Activated gamma-delta T cell treated with anti-CD3 and anti-CD28 coated beads, Interleukin-2, amount 50 U/mL, for 16 hours (primary cell): ENCODE data around the gene IGSF9.

Source experiments
- DNase-seq: peaks from one replicate; pipeline ENCODE4 v3.0.0-alpha.2; 2020; ENCODE audit warnings: low read depth

IGSF9 gene

GRCh38 chr1:159932296-159933285, 12.8 kb downstream of the IGSF9 start:
- no peak for DNase-seq

DNA sequence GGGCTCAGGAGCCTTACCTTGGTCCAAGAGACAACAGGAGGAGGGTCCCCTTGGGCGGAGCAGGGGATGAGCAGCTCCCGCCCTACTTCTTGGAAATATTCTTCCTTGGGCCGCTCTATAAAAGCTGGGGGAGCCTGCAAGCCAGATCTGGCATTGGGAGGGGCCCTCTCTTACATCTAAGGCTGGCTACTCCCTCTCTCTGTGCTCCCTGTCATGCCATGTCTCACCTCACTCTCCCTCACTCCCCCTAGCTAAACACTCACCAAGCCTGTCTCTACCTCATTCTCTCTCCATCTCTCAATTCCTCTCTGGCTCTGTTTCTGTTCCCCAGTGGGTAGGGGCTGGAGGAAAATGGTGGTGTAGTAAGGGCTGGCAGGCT, 13.6 kb downstream of the IGSF9 start:
- no peak for DNase-seq

DNA sequence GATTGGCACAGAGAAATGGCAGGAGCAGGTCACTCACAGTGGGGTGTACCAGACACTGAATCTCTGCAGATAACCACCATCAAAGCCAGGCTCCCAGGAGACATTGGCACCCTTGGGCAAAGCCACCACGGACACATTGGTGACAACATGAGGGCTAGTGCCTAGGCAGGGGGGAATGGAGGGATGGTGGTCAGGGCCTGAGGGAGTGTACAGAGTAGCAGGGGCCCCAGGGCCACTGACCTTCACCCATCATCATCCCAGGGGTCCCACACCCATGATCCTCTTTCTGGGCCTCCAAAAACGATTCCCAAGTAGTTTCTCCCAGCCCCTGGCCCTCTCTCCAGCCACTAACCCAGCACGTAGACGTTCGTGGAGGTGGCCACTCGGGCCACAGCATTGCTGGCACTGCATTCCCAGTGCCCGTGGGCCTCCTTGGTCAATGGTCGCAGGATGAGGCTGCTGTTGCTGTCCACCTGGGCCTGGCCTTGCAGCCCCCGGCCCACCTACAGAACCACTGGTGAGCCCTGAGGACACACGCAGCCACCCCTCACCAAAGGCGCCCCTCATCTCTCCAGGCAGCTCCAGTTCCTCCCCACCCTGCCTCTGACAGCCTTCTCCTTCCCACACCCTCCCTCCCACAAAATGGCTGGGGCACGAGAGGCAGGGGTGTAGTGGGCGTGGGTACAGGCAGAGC, 14.2 kb downstream of the IGSF9 start:
- DNase-seq = no peak

DNA sequence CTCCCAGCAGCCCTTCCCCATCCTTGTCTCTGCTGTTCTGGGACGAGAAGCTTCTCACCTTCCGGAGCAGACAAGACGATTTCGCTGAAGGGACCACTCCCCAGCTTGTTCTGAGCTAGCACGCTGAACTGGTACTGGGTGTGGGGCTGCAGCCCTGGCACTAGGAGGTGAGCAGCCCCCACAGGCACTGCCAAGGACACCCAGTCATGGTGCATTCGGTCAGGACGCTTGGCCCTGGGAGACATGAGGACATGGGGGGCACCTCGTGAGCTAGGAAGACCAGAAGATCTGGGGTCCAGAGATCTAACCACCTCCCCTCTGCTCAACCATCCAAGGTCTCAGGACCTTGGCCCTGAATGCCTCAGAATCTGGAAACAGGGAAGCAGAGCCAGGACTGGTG, 14.8 kb downstream of the IGSF9 start:
- no peak for DNase-seq

DNA sequence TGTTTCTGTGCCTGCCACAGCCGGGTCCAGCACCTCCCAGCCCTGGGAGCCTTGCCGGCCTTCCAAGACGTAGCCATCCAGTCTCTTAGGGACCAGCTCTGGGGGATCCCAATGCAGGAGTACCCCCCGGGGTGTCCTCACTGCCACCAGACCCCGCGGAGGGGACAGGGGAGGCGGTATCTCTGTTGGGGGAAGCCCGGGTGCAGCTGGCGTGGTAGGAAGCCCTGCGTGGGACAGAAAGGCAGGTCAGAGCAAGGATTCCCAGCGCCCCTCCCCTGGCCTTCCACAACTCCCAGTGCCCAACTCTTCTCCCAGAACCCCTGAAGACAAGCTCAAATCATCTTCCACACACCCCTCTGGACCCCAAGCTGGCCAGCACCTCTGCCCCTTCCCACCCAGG, 15.2 kb downstream of the IGSF9 start:
- no peak for DNase-seq

- DNase-seq = no peak
These were observed 16.0 kb downstream of the IGSF9 start for GRCh38 chr1:159929155-159930051.

DNA sequence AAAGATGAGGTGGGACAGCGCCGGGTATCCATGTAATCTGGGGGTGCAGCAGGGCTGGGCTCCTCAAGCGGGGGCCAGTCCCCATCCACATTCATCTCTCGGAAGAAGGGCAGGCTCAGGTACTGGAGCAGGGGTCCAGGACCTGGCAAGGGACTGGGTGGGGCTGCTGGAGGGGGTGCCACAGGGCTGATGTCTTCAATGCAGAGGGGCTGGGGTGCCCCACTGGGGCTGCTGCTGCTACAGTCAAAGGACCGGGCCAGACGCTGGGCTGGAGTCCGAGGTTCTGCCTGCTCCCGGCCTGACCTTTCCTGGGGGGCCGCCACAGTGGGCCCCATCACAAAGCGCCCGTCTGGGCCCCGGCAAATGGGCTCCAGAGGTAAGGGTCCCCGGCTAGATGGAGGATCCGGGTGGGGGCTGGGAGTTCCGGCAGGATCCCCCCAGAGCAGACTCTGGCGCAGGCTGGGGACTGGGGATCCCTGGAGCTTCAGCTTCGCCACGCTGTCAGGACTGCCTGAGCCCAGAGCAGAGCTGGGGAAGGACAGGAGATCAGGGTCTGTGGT, 16.8 kb downstream of the IGSF9 start:
- no peak for DNase-seq

DNA sequence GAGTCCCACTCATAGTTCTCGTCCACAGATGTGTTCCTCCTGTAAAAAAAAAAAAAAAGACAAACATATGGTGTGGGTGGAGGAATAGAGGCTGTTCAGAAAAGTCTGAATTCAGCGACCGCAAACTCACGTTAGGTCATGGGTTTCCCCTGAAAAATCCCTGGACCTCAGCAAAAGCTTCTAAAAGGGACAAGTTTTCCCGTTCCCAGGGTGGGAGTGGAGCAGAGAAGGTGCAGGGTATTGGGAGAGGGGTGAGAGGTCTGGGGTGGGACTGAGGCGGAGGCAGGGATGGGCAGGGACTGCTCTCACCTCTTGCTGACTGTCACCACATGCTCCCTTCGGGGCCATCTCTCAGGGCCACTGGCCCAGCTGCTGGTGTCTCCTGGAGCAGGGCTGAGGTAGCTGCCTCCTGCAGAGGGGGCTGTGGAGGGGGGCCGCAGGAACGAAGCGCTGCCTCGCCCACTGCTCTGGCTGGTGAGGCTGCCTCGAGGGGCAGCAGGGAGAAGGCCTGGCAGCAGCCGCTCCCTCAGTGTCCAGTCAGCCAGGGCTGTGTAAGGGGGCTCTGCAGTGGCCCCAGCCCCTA, 17.5 kb downstream of the IGSF9 start:
- DNase-seq = no peak

DNA sequence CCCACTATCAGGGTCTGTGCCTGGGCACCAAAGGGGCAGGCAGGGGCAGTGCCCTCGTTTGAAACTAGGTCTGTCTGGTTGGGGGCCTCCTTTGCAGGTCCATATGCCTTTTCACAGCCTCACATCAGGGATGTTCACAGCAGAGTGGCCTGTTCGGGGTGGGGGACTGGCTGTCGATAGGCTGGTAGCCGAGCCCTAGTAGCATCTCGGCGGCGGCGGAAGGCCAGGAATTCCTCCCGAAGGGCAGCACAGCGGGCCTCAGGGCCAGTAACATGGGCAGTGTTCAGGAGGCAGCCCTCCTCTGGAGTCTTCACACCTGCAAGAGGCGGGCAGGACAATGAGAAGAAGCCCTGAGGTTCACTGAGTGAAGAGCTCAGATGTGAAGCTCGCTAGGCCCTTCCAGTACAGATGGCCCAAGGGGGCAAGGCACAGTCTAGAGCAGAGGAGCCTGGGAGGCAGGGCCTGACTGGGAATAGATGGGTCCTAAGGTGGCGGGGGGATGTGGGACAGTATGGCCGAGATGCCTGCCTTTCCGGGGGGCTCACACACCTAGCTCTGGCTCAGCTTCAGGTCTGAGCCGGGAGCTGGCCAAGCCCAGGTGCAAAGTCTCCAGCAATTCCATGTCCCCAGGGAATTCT, 18.1 kb downstream of the IGSF9 start:
- no peak for DNase-seq

DNA sequence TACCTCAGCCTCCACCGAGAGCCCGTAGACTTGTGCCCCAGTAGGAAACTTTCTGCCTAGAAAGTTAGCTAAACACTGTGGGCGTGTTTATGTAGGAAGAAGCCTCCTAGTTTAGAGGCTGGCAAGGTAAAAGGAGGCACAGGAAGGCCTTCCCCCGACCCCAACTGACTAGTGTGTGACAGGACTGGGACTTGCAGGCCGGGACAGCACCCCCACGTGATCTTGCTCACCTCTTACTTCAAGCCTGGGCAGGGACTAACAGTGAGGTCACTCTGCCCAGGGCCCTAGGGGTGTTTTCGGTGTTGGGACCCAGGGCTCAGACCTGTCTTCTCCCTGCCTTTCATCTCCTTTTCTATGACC, 19.7 kb downstream of the IGSF9 start:
- no peak for DNase-seq

DNA sequence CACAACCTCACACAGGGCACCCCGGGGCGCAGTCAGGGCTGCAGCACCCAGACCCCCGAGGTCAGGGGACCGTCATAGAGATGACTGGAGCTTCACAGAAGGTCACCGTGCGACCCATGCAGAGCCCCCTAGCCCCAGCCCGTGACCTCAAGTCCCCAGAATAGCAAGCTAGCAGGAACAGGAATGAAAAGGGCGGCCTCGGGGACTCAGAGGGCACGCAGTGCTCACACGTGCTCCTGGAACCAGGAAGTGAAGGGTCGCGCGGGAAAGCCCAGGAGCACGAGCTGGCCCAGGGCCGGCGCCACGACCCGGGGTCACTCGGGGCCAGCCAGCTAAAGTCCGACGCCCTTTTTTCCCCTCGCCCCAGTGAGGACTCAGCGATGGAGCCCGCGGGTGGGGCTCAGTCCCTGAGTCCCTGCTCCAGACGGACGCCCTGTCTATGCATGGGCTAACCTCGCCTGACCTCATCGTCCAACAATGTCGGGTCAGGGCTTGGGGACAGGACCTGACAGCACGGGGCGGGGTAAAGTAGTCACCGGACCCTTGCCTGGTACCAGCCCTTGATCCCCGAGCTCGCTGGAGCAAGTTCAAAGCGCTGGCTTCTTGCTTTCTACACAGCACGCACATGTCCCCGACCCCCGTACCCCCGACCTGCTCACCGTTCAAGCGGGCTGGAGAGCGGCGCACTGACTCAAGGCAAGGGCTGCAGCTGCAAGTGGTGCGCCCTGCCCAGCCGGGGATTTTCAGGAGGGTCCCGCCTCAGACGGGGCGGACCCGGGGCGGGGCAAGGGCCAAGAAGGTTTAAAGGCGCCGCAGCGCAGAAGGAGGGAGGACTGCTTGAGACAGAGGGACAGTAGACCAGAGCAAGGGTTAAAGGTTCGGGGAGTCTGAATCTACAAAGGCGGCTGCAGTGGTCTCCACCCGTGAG, 20.4 kb downstream of the IGSF9 start, which contains the start of gene TAGLN2:
Gene TAGLN2 (minus strand): TSS at position 717 of the 928 bp plus-strand sequence. CDS start 4,998 bp downstream, outside the sequence.
- peak; percentile 88 for DNase-seq

- DNase-seq = peak; percentile 57
These were observed 21.2 kb downstream of the IGSF9 start for GRCh38 chr1:159924025-159924790.

- peak; percentile 82 for DNase-seq
These were observed 22.0 kb downstream of the IGSF9 start for GRCh38 chr1:159923203-159924024.

DNA sequence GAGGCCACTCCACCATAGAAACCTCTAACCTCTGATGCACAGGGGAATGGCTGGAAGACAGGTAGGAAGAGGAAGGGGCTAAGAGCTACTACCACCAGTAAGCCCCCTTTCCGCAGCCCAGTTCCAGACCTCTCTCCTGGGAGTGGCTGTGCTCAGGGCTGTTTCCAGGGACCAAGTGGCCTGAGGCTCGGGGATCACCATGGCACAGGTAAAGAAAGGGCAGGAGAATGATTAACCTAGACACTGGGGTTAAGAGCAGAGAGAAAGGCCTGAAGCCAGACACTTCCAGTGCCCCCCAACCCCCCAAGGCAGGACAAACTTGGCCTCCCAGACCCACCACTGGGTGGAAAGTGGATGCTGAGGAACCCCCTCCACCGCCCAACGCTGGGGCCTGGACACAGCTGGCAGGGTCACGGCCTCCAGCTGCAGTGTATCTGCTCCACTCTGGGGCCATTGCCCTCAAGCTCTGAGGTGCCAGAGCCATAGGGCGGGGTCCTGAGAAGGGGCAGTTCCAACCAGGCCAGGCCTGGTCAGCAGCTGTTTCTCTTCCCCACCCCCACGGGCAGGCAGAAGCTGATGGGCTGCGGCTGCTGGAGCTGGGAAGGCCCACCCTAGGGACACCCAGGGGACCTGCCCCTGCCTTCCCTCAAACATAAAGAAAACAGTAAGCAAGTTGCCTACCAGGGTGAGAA, 22.8 kb downstream of the IGSF9 start:
- no peak for DNase-seq

- no peak for DNase-seq
These were observed 23.5 kb downstream of the IGSF9 start for GRCh38 chr1:159921700-159922504.

GRCh38 chr1:159921251-159921650, 24.2 kb downstream of the IGSF9 start:
- DNase-seq = no peak

DNA sequence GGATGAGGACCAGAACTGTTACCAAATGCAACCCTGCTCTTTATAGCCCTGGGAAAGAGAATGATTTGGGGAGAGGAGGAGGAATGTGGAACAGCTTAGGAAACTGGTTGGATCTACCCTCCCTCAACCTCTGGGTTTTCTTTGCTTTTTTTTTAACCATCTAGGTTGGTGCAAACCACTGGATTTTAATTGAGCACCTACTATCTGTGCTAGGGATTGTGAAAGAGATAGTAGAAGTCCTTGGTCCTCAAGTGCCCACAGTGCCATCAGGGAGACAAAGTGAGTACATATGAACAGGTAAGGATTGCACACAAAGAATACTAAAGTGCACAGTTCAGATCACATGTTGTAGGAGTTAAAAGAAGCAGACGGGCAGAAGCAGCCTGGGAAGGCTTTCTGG, 24.8 kb downstream of the IGSF9 start:
- DNase-seq = no peak
